AG04450 (cell line): Measurements from ENCODE around the gene ANKRD23. TPM values are rescaled to one million over a fixed set of nuclear protein-coding genes. Genes with fewer than 3 reads are reported as not detected.
A peak's percentile ranks its signal among the peaks of the same experiment; 100 is the strongest.

Experiments
- CTCF ChIA-PET: fragments of 300-600, 350-600 bp; formaldehyde crosslinking; extraction: SDS; loops from one replicate; lab custom pipeline; 2022; ENCODE audit warnings: antibody characterized with exemption, inconsistent platforms; lab: Charles Lee
- POLR2A ChIA-PET: fragments of 350-600 bp; formaldehyde crosslinking; extraction: SDS; loops from one replicate; lab custom pipeline; 2021; ENCODE audit warnings: antibody characterized with exemption, inconsistent platforms; lab: Yijun Ruan, JAX
- DNase-seq: peaks from one replicate; pipeline ENCODE4 v3.0.0-alpha.2; 2011; ENCODE audit warnings: low read depth, low spot score
- H3K27ac ChIP-seq: one replicate; pipeline ENCODE4 v1.5.1; 2012; ENCODE audit warnings: low read depth, low read length, control low read depth
- H3K27me3 ChIP-seq: one replicate; pipeline ENCODE4 v1.6.0; 2012; ENCODE audit warnings: low read length; ENCODE audit not compliant: control insufficient read depth, insufficient read depth
- H3K4me3 ChIP-seq: 2 replicates; pipeline ENCODE4 v1.5.1; 2011; ENCODE audit warnings: mild to moderate bottlenecking, low read depth, low read length, control low read depth
- H3K9me3 ChIP-seq: 2 replicates; pipeline ENCODE4 v1.5.1; 2012; ENCODE audit warnings: low read length; ENCODE audit not compliant: control insufficient read depth, insufficient read depth
- CTCF ChIP-seq: IDR thresholded peaks from 2 replicates; pipeline ENCODE4 v1.5.1; 2011; ENCODE audit warnings: low read depth, low read length, control low read depth, inconsistent platforms
- polyA plus RNA-seq: library from polyadenylated mRNA; depleted of rRNA; stranded (reverse); fragments of >200 nt; gene quantifications from 2 replicates; pipeline ENCODE4 v1.2.3, GENCODE V29; 2011

Gene ANKRD23
- polyA plus RNA-seq, 1 experiment, result 0.81 TPM

GRCh38 chr2:96861074-96861473 lies 17.3 kb upstream of the ANKRD23 start:
- no peak overlapping the region for H3K4me3 ChIP-seq
- CTCF ChIA-PET, result interaction anchor here (1.1 kb wide), 1 partner anchor 90 kb away, joined by 4 read pairs; no protein-coding TSS in a partner anchor

GRCh38 chr2:96860065-96861029 lies 16.5 kb upstream of the ANKRD23 start:
- no peaks in the 10 kb centered on the region for H3K27me3 ChIP-seq
- H3K9me3 ChIP-seq, result no peaks in the 10 kb centered on the region; the same call in 1 of the 2 replicates
- POLR2A ChIA-PET, result interaction anchor here (0.9 kb wide), 1 partner anchor 8 kb away, joined by 8 read pairs; no protein-coding TSS in a partner anchor
- no peak for TF ChIP-seq CTCF
- CTCF ChIA-PET, result interaction anchor here (1.1 to 4.6 kb wide), 2 partner anchors 91 to 92 kb away, joined by 4 to 51 read pairs; no protein-coding TSS in a partner anchor
- DNase-seq, result no peak
- H3K27ac ChIP-seq, result no peak overlapping the region
- no peak overlapping the region for H3K4me3 ChIP-seq

More at GRCh38 chr2:96861074-96861473, 17.3 kb upstream of the ANKRD23 start:
- TF ChIP-seq CTCF, result no peak
- Histone ChIP-seq H3K27ac (no peak overlapping the region), H3K27me3 (no peaks in the 10 kb centered on the region), H3K9me3 (no peaks in the 10 kb centered on the region; the same call in 1 of the 2 replicates)
- POLR2A ChIA-PET, result no interaction called here
- no peak for DNase-seq

GRCh38 chr2:96859681-96860064 lies 15.9 kb upstream of the ANKRD23 start:
- Histone ChIP-seq H3K27ac (no peak overlapping the region), H3K27me3 (no peaks in the 10 kb centered on the region), H3K4me3 (no peak overlapping the region), H3K9me3 (no peaks in the 10 kb centered on the region; the same call in 1 of the 2 replicates)
- ChIA-PET CTCF (interaction anchor here (4.6 kb wide), 2 partner anchors 93 to 102 kb away, joined by 39 to 51 read pairs; no protein-coding TSS in a partner anchor), POLR2A (no interaction called here)
- TF ChIP-seq CTCF, result no peak
- DNase-seq, result no peak

- H3K9me3 ChIP-seq, result no peaks in the 10 kb centered on the region; the same call in 1 of the 2 replicates
- POLR2A ChIA-PET, result interaction anchor here (2.3 kb wide), 1 partner anchor 9 kb away, joined by 42 read pairs; the partner anchor contains the start of gene SEMA4C
- H3K27me3 ChIP-seq, result no peaks in the 10 kb centered on the region
- no peak for TF ChIP-seq CTCF
- H3K4me3 ChIP-seq, result no peak overlapping the region
- DNase-seq, result no peak
- peak overlapping the region; percentile 21 for H3K27ac ChIP-seq
- CTCF ChIA-PET, result interaction anchor here (0.9 to 4.6 kb wide), 7 partner anchors 9 to 253 kb away, joined by 3 to 60 read pairs (median 15); partner anchors contain the start of gene ANKRD36
Measured at GRCh38 chr2:96859099-96859649, 15.4 kb upstream of the ANKRD23 start.
